ENCODE data around the gene NUDT14.

GRCh38 chr14:105141026-105141425 lies 40.1 kb downstream of the NUDT14 start:
- TF ChIP-seq SUZ12 (IDR thresholded peaks at IDR 0.05; ENCODE audit: extremely low read depth, insufficient read depth, insufficient read length), result no peak
- no peak for TF ChIP-seq YY1 (IDR thresholded peaks at IDR 0.05; ENCODE audit: insufficient read depth, insufficient read length)
- no peak for TF ChIP-seq ZNF274 (IDR thresholded peaks at IDR 0.05; ENCODE audit: low read depth, low read length)
